ENCODE data around the gene PDE6C.

- TF ChIP-seq CTCF (optimal IDR thresholded peaks at IDR 0.05 in 1 of 3, IDR thresholded peaks at IDR 0.05 in 1 of 3, conservative IDR thresholded peaks at IDR 0.05 in 1 of 3; ENCODE audit: extremely low read depth in 1 of 3, insufficient read depth in 2 of 3, low read length in 3 of 3): no peak
- TF ChIP-seq EZH2 (IDR thresholded peaks at IDR 0.05; ENCODE audit: low read length): no peak
Measured at GRCh38 chr10:93603023-93603422, 9.3 kb upstream of the PDE6C start.
